NCI-H69 (cell line): ENCODE results near the gene TRIB2.
A peak's percentile ranks its signal among the peaks of the same experiment; 100 is the strongest.
"Not testable (repeated sequence)": the region's sequence is repeated elsewhere in the genome, so short reads cannot be mapped to it uniquely, and the experiment has no call there.

Source experiments
- DNase-seq: peaks from one replicate; lab custom pipeline; 2025; lab: John Stamatoyannopoulos, UW

Gene TRIB2

GRCh38 chr2:12716282-12717190 lies at the start of gene TRIB2:
Gene TRIB2 (plus strand): TSS chr2:12716936. CDS start chr2:12718308, 1,372 bp downstream.
- peak; percentile 71 for DNase-seq

GRCh38 chr2:12669036-12669435 lies 47.7 kb upstream of the TRIB2 start:
- DNase-seq, result no peak

GRCh38 chr2:12672711-12673315 lies 43.9 kb upstream of the TRIB2 start:
- no peak for DNase-seq

- no peak for DNase-seq
These were observed 42.0 kb upstream of the TRIB2 start for GRCh38 chr2:12674644-12675328.

- no peak for DNase-seq
These were observed 41.4 kb upstream of the TRIB2 start for GRCh38 chr2:12675352-12675795.

GRCh38 chr2:12675801-12676200 lies 40.9 kb upstream of the TRIB2 start:
- no peak for DNase-seq

- no peak for DNase-seq
These were observed 40.0 kb upstream of the TRIB2 start for GRCh38 chr2:12676771-12677170.

GRCh38 chr2:12678186-12678585 lies 38.5 kb upstream of the TRIB2 start:
- DNase-seq, result no peak

- DNase-seq, result no peak
These were observed 37.1 kb upstream of the TRIB2 start for GRCh38 chr2:12679550-12680072.

- not testable (repeated sequence) for DNase-seq
These were observed 36.6 kb upstream of the TRIB2 start for GRCh38 chr2:12680115-12680514.

- DNase-seq, result no peak
These were observed 34.7 kb upstream of the TRIB2 start for GRCh38 chr2:12682017-12682416.

GRCh38 chr2:12683457-12684100 lies 33.2 kb upstream of the TRIB2 start:
- DNase-seq, result no peak

GRCh38 chr2:12684471-12684936 lies 32.2 kb upstream of the TRIB2 start:
- no peak for DNase-seq

- DNase-seq, result no peak
These were observed 31.6 kb upstream of the TRIB2 start for GRCh38 chr2:12685145-12685544.

GRCh38 chr2:12685956-12686355 lies 30.8 kb upstream of the TRIB2 start:
- DNase-seq, result no peak

- no peak for DNase-seq
These were observed 29.9 kb upstream of the TRIB2 start for GRCh38 chr2:12686708-12687283.

GRCh38 chr2:12688091-12688490 lies 28.6 kb upstream of the TRIB2 start:
- no peak for DNase-seq

- DNase-seq, result no peak
These were observed 27.8 kb upstream of the TRIB2 start for GRCh38 chr2:12688893-12689292.

- no peak for DNase-seq
These were observed 23.2 kb upstream of the TRIB2 start for GRCh38 chr2:12693509-12693908.

- DNase-seq, result no peak
These were observed 21.6 kb upstream of the TRIB2 start for GRCh38 chr2:12694990-12695774.

GRCh38 chr2:12697617-12698016 lies 19.1 kb upstream of the TRIB2 start:
- no peak for DNase-seq
